Esophagus muscularis mucosa (tissue), 3 donors: Measurements from ENCODE around the gene WDCP.

Experiments
- CTCF ChIP-seq, 3 experiments: fragments of 200-600 bp in 2 of 3; fragments of 450-650 bp in 1 of 3; sonication (generic) in 2 of 3; IDR thresholded peaks; one replicate each; pipeline ENCODE4 v1.5.1; 2017 to 2019; ENCODE audit warnings: antibody characterized with exemption in 3 of 3, mild to moderate bottlenecking in 2 of 3, moderate library complexity in 1 of 3
- POLR2A ChIP-seq: fragments of 450-650 bp; IDR thresholded peaks from one replicate; pipeline ENCODE4 v1.6.1; 2017; ENCODE audit warnings: antibody characterized with exemption, moderate library complexity, mild to moderate bottlenecking, low read depth
- POLR2AphosphoS5 ChIP-seq, 2 donors: sonication (generic); formaldehyde crosslinking; IDR thresholded peaks; one replicate each; pipeline ENCODE4 v1.6.1; 2017; ENCODE audit warnings: antibody characterized with exemption in 2 of 2

GRCh38 chr2:24052951-24053350 is 5.8 kb upstream of the WDCP start:
- TF ChIP-seq POLR2A, result no peak
- no peak for TF ChIP-seq CTCF (IDR thresholded peaks at IDR 0.05)
- no peak for TF ChIP-seq POLR2AphosphoS5 (IDR thresholded peaks at IDR 0.05)
